ENCODE measurements around the gene IL3RA. TPM values are rescaled to one million over a fixed set of nuclear protein-coding genes. Genes with fewer than 3 reads are reported as not detected.

The IL3RA gene
- total and polyA plus RNA-seq, 4 donors = 0.33 to 1.7 (median 1.0) TPM

- Histone ChIP-seq H3K36me3 (ENCODE audit: control insufficient read depth in 4 of 4, insufficient read depth in 3 of 4, low read depth in 1 of 4, low read length in 3 of 4) (peaks cover 0 to 1% (median 0%) of the 10 kb centered on the region in 4 donors), H3K27ac (ENCODE audit: low read depth in 1 of 2, low read length in 2 of 2) (no peak overlapping the region), H3K4me3 (ENCODE audit: low read depth in 1 of 3, low read length in 3 of 3) (no peak overlapping the region), H3K9me3 (ENCODE audit: control insufficient read depth in 4 of 4, low read length in 3 of 4) (no peaks in the 10 kb centered on the region), H3K4me1 (ENCODE audit: control insufficient read depth in 4 of 4, insufficient read depth in 4 of 4, low read length in 3 of 4) (no peaks in the 10 kb centered on the region), H3K27me3 (ENCODE audit: control insufficient read depth in 4 of 4, insufficient read depth in 4 of 4, low read length in 3 of 4) (no peaks in the 10 kb centered on the region), H3K9ac (ENCODE audit: low read depth in 1 of 2, low read length in 2 of 2) (no peak overlapping the region)
- TF ChIP-seq REST (IDR thresholded peaks at IDR 0.05) (no peak), NR2F2 (IDR thresholded peaks at IDR 0.05) (no peak), FOXA1 (IDR thresholded peaks at IDR 0.05) (no peak), JUND (IDR thresholded peaks at IDR 0.05) (no peak), HNF4G (IDR thresholded peaks at IDR 0.05) (no peak), ZBTB33 (IDR thresholded peaks at IDR 0.05) (no peak), YY1 (IDR thresholded peaks at IDR 0.05) (no peak), MAX (IDR thresholded peaks at IDR 0.05) (no peak), RAD21 (IDR thresholded peaks at IDR 0.05) (no peak), ATF3 (IDR thresholded peaks at IDR 0.05) (no peak), EGR1 (IDR thresholded peaks at IDR 0.05; ENCODE audit: low read depth in 2 of 2) (no peak), SP1 (IDR thresholded peaks at IDR 0.05) (no peak), TAF1 (conservative IDR thresholded peaks at IDR 0.05) (no peak), CTCF (IDR thresholded peaks at IDR 0.05; ENCODE audit: low read depth, low read length, missing input control) (no peak), GABPA (IDR thresholded peaks at IDR 0.05 in 1 of 2, conservative IDR thresholded peaks at IDR 0.05 in 1 of 2) (no peak), RXRA (IDR thresholded peaks at IDR 0.05) (no peak), HNF4A (conservative IDR thresholded peaks at IDR 0.05) (no peak), FOXA2 (IDR thresholded peaks at IDR 0.05) (no peak)
- WGBS = 92% methylated on average over 24 of the region's 24 CpGs
- DNase-seq (ENCODE audit: low spot score) = no peak
Observed at GRCh38 chrX:1378306-1378759, 41.7 kb downstream of the IL3RA start.
